Panc1 (cell line): ENCODE data around the gene CNPY4. TPM values are rescaled to one million over a fixed set of nuclear protein-coding genes. Genes with fewer than 3 reads are reported as not detected.

Experiments used
- ATAC-seq: fragments of 200-7000 bp; cut with Tn5 transposase; 2 replicates; pipeline ENCODE4 v1.9.1; 2020; ENCODE audit warnings: mild to moderate bottlenecking, moderate library complexity
- BruUV-seq: library from RNA; stranded (reverse); fragments of 400-500 nt; replicated peaks from 2 replicates; lab custom pipeline; 2021; lab: Mats Ljungman, UMichigan
- CTCF ChIA-PET: fragments of 300-600 bp; sonication (Branson Sonifier 250); formaldehyde crosslinking; loops from one replicate; lab custom pipeline; 2022; ENCODE audit warnings: antibody characterized with exemption; lab: Charles Lee
- POLR2A ChIA-PET: fragments of 300-600 bp; sonication (Branson Sonifier 250); formaldehyde crosslinking; loops from one replicate; lab custom pipeline; 2022; ENCODE audit warnings: antibody characterized with exemption; lab: Charles Lee
- DNase-seq: peaks from one replicate; pipeline ENCODE4 v3.0.0-alpha.2; 2010; ENCODE audit warnings: low read depth, low spot score
- H3K27ac ChIP-seq: 2 replicates; pipeline ENCODE4 v1.5.1; 2011; ENCODE audit warnings: mild to moderate bottlenecking, low read length, inconsistent platforms
- H3K27me3 ChIP-seq: fragments of 200-500 bp; sonication (Bioruptor generic); 2 replicates; pipeline ENCODE4 v1.6.0; 2014; ENCODE audit warnings: low read length, inconsistent platforms; ENCODE audit not compliant: control insufficient read depth, insufficient read depth
- H3K36me3 ChIP-seq: fragments of 200-500 bp; sonication (Bioruptor generic); 2 replicates; pipeline ENCODE4 v1.5.1; 2014; ENCODE audit warnings: inconsistent platforms, mild to moderate bottlenecking, low read length, moderate library complexity; ENCODE audit not compliant: control insufficient read depth, insufficient read depth
- H3K4me1 ChIP-seq: 2 replicates; pipeline ENCODE4 v1.5.1; 2011; ENCODE audit warnings: inconsistent platforms, mild to moderate bottlenecking, low read length, moderate library complexity; ENCODE audit not compliant: control insufficient read depth, insufficient read depth
- H3K4me3 ChIP-seq, 2 experiments: 2 replicates each; pipeline ENCODE4 v1.5.1; 2011 to 2012; ENCODE audit warnings: low read depth in 2 of 2, low read length in 2 of 2, mild to moderate bottlenecking in 2 of 2, inconsistent platforms in 1 of 2, moderate library complexity in 1 of 2
- H3K9me3 ChIP-seq: fragments of 200-500 bp; sonication (Bioruptor generic); 2 replicates; pipeline ENCODE4 v1.5.1; 2014; ENCODE audit warnings: low read depth, mild to moderate bottlenecking, inconsistent platforms, low read length, moderate library complexity; ENCODE audit not compliant: control insufficient read depth, insufficient read depth
- CTCF ChIP-seq: fragments of 450-650 bp; IDR thresholded peaks from 2 replicates; pipeline ENCODE4 v1.5.1; 2017; ENCODE audit warnings: mild to moderate bottlenecking
- POLR2AphosphoS5 ChIP-seq: IDR thresholded peaks from 2 replicates; pipeline ENCODE4 v1.6.1; 2012; ENCODE audit warnings: mild to moderate bottlenecking, low read depth, low read length, moderate library complexity
- SIN3A ChIP-seq: IDR thresholded peaks from 2 replicates; pipeline ENCODE4 v1.6.1; 2012; ENCODE audit warnings: low read depth, mild to moderate bottlenecking, low read length, moderate library complexity, borderline replicate concordance; ENCODE audit not compliant: insufficient read depth
- TCF7L2 ChIP-seq: IDR thresholded peaks from 2 replicates; pipeline ENCODE4 v1.6.1; 2011; ENCODE audit warnings: mild to moderate bottlenecking, low read depth, low read length, inconsistent platforms
- in situ Hi-C: cut with HindIII; loops from 2 replicates; pipeline ENCODE4 v1.10.0; 2016; ENCODE audit warnings: low sequenced_read_pairs, low pct_unique_long_range_greater_than_20kb
- intact Hi-C: fragments of 100-400 bp; cut with micrococcal nuclease; formaldehyde crosslinking; loops from one replicate; pipeline ENCODE4 v1.10.0; 2022; ENCODE audit not compliant: unreplicated experiment
- total RNA-seq: library from RNA; stranded (reverse); gene quantifications from one replicate; pipeline ENCODE4 v1.2.1, GENCODE V29; 2021; ENCODE audit not compliant: unreplicated experiment
- TF ChIP-seq, protein P1 (sequence below), 2 experiments: IDR thresholded peaks; 2 replicates each; pipeline ENCODE4 v1.6.1; 2011 to 2012; ENCODE audit warnings: low read depth in 2 of 2, control low read depth in 1 of 2, low read length in 1 of 2, mild to moderate bottlenecking in 1 of 2, moderate library complexity in 1 of 2; ENCODE audit not compliant: insufficient read depth in 1 of 2

The CNPY4 gene
- total RNA-seq, 1 experiment from 2014 or later: 12.6 TPM

DNA sequence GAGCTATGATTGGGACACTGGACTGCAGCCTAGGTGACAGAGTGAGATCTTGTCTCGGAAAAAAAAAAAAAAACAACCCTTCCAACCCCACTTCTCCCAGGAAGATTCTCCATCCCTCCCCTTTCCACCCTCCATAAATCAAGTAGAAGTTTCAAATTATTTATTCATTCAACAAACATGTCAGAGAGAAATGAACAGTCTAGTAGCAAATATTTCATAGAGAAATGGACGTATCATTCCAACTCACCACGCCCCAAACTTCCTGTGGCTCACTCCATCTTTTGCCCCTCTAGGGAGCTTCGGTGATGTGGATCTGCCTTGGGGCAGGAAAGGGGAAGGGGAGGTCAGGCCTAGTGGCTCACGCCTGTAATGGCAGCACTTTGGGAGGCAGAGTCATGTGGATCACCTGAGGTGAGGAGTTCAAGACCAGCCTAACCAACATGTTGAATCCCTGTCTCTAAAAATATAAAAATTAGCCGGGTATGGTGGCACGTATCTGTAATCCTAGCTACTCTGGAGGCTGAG lies 39.7 kb downstream of the CNPY4 start:
- POLR2A ChIA-PET: interaction anchor here (0.7 kb wide), 1 partner anchor 82 kb away, joined by 6 read pairs; no protein-coding TSS in a partner anchor
- intact Hi-C loops: no loop called here
- ATAC-seq: no peak
- TF ChIP-seq TCF7L2 (no peak), SIN3A (no peak), POLR2AphosphoS5 (no peak)
- no peak for DNase-seq
- peaks cover 31% of the 10 kb centered on the region for H3K4me1 ChIP-seq
- no peaks in the 10 kb centered on the region for H3K27me3 ChIP-seq
- H3K4me3 ChIP-seq: peak overlapping the region; percentile 78 to 91
- H3K36me3 ChIP-seq: peaks cover 6% of the 10 kb centered on the region
- CTCF ChIA-PET: no interaction called here
- H3K27ac ChIP-seq: peak overlapping the region; percentile 81
- H3K9me3 ChIP-seq: no peaks in the 10 kb centered on the region
- BruUV-seq: no TSS peak
- in situ Hi-C loops: no loop called here

DNA sequence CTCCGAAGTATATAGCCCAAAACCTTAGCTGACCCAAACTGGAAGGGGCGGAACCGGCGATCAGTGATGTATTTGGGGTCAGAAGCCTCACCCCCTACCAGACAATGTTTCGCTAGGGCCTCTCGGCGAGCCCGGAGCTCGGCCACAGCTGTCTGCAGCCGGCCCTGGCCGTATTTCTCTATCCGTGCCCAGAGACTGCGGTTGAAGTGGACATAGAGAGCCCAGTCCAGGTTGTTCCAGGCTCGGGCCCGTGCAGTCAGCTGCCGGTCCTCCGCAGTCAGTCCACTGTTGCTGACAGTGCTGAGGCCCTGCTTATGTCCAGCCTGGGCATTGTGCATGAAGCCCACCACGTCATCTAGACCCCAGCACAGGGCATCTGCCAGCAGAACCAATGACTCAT lies 40.6 kb downstream of the CNPY4 start:
- no peaks in the 10 kb centered on the region for H3K27me3 ChIP-seq
- H3K36me3 ChIP-seq: peaks cover 6% of the 10 kb centered on the region
- BruUV-seq: no TSS peak
- TF ChIP-seq SIN3A (no peak), TCF7L2 (no peak), POLR2AphosphoS5 (no peak), CTCF (no peak)
- TF ChIP-seq, protein P1, sequence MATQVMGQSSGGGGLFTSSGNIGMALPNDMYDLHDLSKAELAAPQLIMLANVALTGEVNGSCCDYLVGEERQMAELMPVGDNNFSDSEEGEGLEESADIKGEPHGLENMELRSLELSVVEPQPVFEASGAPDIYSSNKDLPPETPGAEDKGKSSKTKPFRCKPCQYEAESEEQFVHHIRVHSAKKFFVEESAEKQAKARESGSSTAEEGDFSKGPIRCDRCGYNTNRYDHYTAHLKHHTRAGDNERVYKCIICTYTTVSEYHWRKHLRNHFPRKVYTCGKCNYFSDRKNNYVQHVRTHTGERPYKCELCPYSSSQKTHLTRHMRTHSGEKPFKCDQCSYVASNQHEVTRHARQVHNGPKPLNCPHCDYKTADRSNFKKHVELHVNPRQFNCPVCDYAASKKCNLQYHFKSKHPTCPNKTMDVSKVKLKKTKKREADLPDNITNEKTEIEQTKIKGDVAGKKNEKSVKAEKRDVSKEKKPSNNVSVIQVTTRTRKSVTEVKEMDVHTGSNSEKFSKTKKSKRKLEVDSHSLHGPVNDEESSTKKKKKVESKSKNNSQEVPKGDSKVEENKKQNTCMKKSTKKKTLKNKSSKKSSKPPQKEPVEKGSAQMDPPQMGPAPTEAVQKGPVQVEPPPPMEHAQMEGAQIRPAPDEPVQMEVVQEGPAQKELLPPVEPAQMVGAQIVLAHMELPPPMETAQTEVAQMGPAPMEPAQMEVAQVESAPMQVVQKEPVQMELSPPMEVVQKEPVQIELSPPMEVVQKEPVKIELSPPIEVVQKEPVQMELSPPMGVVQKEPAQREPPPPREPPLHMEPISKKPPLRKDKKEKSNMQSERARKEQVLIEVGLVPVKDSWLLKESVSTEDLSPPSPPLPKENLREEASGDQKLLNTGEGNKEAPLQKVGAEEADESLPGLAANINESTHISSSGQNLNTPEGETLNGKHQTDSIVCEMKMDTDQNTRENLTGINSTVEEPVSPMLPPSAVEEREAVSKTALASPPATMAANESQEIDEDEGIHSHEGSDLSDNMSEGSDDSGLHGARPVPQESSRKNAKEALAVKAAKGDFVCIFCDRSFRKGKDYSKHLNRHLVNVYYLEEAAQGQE (IDR thresholded peaks at IDR 0.05; ENCODE audit: insufficient read depth in 1 of 2, low read depth in 2 of 2, low read length in 1 of 2): no peak
- in situ Hi-C loops: no loop called here
- POLR2A ChIA-PET: no interaction called here
- intact Hi-C loops: no loop called here
- ATAC-seq (no peak), DNase-seq (no peak)
- H3K4me3 ChIP-seq: no peak overlapping the region
- H3K4me1 ChIP-seq: peaks cover 23% of the 10 kb centered on the region
- no peaks in the 10 kb centered on the region for H3K9me3 ChIP-seq
- no peak overlapping the region for H3K27ac ChIP-seq
- CTCF ChIA-PET: no interaction called here

DNA sequence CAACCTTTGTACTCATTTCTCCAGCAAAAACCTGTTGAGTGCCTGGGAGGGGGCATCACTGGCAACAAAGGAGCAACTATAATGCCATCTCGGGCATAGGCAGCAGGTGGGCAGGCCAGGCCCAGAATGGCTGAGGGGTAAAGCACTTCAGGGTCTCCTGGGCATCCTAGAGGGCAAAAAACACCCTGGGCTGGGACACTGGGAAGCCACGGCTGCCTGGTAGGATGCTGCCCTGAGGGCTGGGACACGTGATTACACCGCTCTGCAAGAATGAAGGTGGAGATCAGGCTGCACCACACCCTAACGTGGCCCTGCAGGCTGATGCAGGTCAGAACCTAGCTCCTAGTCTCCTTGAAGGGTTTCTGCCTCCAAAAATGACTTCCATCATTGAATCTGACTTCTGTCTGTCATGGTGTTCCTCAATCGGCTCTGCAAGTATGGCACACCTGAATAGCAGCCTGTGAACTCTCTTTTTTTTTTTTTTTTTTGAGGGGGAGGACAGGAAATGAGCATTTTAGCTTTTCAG lies 43.6 kb downstream of the CNPY4 start:
- no peak for TF ChIP-seq TCF7L2
- TF ChIP-seq SIN3A: no peak
- TF ChIP-seq CTCF: no peak
- TF ChIP-seq, protein P1 (IDR thresholded peaks at IDR 0.05; ENCODE audit: insufficient read depth in 1 of 2, low read depth in 2 of 2, low read length in 1 of 2): no peak
- TF ChIP-seq POLR2AphosphoS5: no peak
- Histone ChIP-seq H3K4me3 (no peak overlapping the region), H3K4me1 (peaks cover 4% of the 10 kb centered on the region), H3K9me3 (no peaks in the 10 kb centered on the region), H3K36me3 (no peaks in the 10 kb centered on the region), H3K27ac (no peak overlapping the region), H3K27me3 (no peaks in the 10 kb centered on the region)
- ChIA-PET POLR2A (no interaction called here), CTCF (interaction anchor here (0.7 kb wide), 1 partner anchor 17 kb away, joined by 5 read pairs; no protein-coding TSS in a partner anchor)
- in situ Hi-C loops: no loop called here
- intact Hi-C loops: no loop called here
- DNase-seq (no peak), ATAC-seq (no peak)
- BruUV-seq: no TSS peak
